Glutamatergic neuron (in vitro differentiated cells): ENCODE measurements around the gene DNAJC24. TPM values are rescaled to one million over a fixed set of nuclear protein-coding genes. Genes with fewer than 3 reads are reported as not detected.

Experiments used
- DNase-seq: peaks from one replicate; pipeline ENCODE4 v3.0.0; 2022
- H3K27ac Mint-ChIP-seq: one replicate; pipeline ENCODE4 v1.8.0; 2020; ENCODE audit warnings: mild to moderate bottlenecking, mixed read lengths, inconsistent platforms; ENCODE audit not compliant: unreplicated experiment
- H3K27me3 Mint-ChIP-seq: one replicate; pipeline ENCODE4 v1.8.0; 2020; ENCODE audit warnings: mild to moderate bottlenecking, moderate library complexity, mixed read lengths, inconsistent platforms; ENCODE audit not compliant: unreplicated experiment
- H3K36me3 Mint-ChIP-seq: one replicate; pipeline ENCODE4 v1.8.0; 2020; ENCODE audit warnings: mild to moderate bottlenecking, mixed read lengths, inconsistent platforms; ENCODE audit not compliant: unreplicated experiment
- H3K4me1 Mint-ChIP-seq: one replicate; pipeline ENCODE4 v1.8.0; 2020; ENCODE audit warnings: mild to moderate bottlenecking, low read depth, mixed read lengths, inconsistent platforms; ENCODE audit not compliant: unreplicated experiment
- H3K4me3 Mint-ChIP-seq: one replicate; pipeline ENCODE4 v1.8.0; 2020; ENCODE audit warnings: mild to moderate bottlenecking, mixed read lengths, inconsistent platforms; ENCODE audit not compliant: unreplicated experiment
- H3K9me3 Mint-ChIP-seq: one replicate; pipeline ENCODE4 v1.8.0; 2020; ENCODE audit warnings: mild to moderate bottlenecking, moderate library complexity, mixed read lengths, inconsistent platforms; ENCODE audit not compliant: unreplicated experiment
- CTCF ChIP-seq: fragments of 200-600 bp; sonication (generic); IDR thresholded peaks from one replicate; pipeline ENCODE4 v1.5.0; 2021; ENCODE audit not compliant: partially characterized antibody, unreplicated experiment
- total RNA-seq: library from RNA; stranded (reverse); fragmentation: NEBNext Ultra II Directional; extraction: Animal tissue kit (Norgen Biotek cat#: 25700); gene quantifications from one replicate; pipeline ENCODE4 v1.2.1, GENCODE V29; 2021; ENCODE audit not compliant: unreplicated experiment

DNAJC24 gene
- total RNA-seq, 1 donor from 2014 or later, result 20.6 TPM

- H3K9me3 Mint-ChIP-seq, result no peaks in the 10 kb centered on the region
These were observed 104.4 kb downstream of the DNAJC24 start for GRCh38 chr11:31474083-31474482.

GRCh38 chr11:31477528-31478222, 108.0 kb downstream of the DNAJC24 start:
- DNase-seq, result no peak
- H3K27ac Mint-ChIP-seq, result peak overlapping the region; percentile 45
- H3K36me3 Mint-ChIP-seq, result no peaks in the 10 kb centered on the region
- no peak overlapping the region for H3K4me3 Mint-ChIP-seq
- H3K27me3 Mint-ChIP-seq, result no peaks in the 10 kb centered on the region
- peaks cover 5% of the 10 kb centered on the region for H3K9me3 Mint-ChIP-seq
- TF ChIP-seq CTCF, result no peak
- H3K4me1 Mint-ChIP-seq, result peaks cover 19% of the 10 kb centered on the region

More at GRCh38 chr11:31474083-31474482, 104.4 kb downstream of the DNAJC24 start:
- Mint-ChIP-seq H3K36me3 (no peaks in the 10 kb centered on the region), H3K4me1 (peaks cover 11% of the 10 kb centered on the region), H3K27ac (no peak overlapping the region), H3K4me3 (no peak overlapping the region), H3K27me3 (no peaks in the 10 kb centered on the region)
- no peak for TF ChIP-seq CTCF
- no peak for DNase-seq

GRCh38 chr11:31478223-31478590, 108.5 kb downstream of the DNAJC24 start:
- Mint-ChIP-seq H3K4me1 (peaks cover 19% of the 10 kb centered on the region), H3K27me3 (no peaks in the 10 kb centered on the region), H3K4me3 (no peak overlapping the region), H3K36me3 (no peaks in the 10 kb centered on the region), H3K9me3 (peaks cover 5% of the 10 kb centered on the region), H3K27ac (peak overlapping the region; percentile 45)
- no peak for DNase-seq
- no peak for TF ChIP-seq CTCF

GRCh38 chr11:31479066-31479465, 109.4 kb downstream of the DNAJC24 start:
- no peaks in the 10 kb centered on the region for H3K36me3 Mint-ChIP-seq
- H3K4me1 Mint-ChIP-seq, result peaks cover 19% of the 10 kb centered on the region
- no peak for TF ChIP-seq CTCF
- no peak overlapping the region for H3K27ac Mint-ChIP-seq
- peaks cover 5% of the 10 kb centered on the region for H3K9me3 Mint-ChIP-seq
- no peaks in the 10 kb centered on the region for H3K27me3 Mint-ChIP-seq
- no peak overlapping the region for H3K4me3 Mint-ChIP-seq
- DNase-seq, result no peak

GRCh38 chr11:31480930-31481329, 111.3 kb downstream of the DNAJC24 start:
- Mint-ChIP-seq H3K27ac (peak overlapping the region; percentile 94), H3K36me3 (no peaks in the 10 kb centered on the region), H3K27me3 (no peaks in the 10 kb centered on the region), H3K4me1 (peaks cover 23% of the 10 kb centered on the region), H3K9me3 (peaks cover 5% of the 10 kb centered on the region), H3K4me3 (no peak overlapping the region)
- no peak for TF ChIP-seq CTCF
- peak; percentile 36 for DNase-seq
